Measurements from ENCODE around the gene MUC4. TPM values are rescaled to one million over a fixed set of nuclear protein-coding genes. Genes with fewer than 3 reads are reported as not detected.

MUC4 gene
- polyA plus RNA-seq, 1 donor from 2014 or later, result not detected

GRCh38 chr3:195828762-195829161, 17.0 kb upstream of the MUC4 start:
- Histone ChIP-seq H3K36me3 (ENCODE audit: insufficient read depth, low read length) (no peaks in the 10 kb centered on the region), H3K9me3 (ENCODE audit: low read length) (no peaks in the 10 kb centered on the region), H3K27me3 (ENCODE audit: insufficient read depth, low read depth, low read length) (no peaks in the 10 kb centered on the region), H3K4me2 (ENCODE audit: low read length) (no peak overlapping the region), H3F3A (ENCODE audit: insufficient read depth, low read length, poor library complexity, severe bottlenecking) (no peaks in the 10 kb centered on the region), H2AFZ (ENCODE audit: low read depth, low read length) (no peak overlapping the region), H3K27ac (ENCODE audit: low read length) (no peak overlapping the region), H3K9me2 (ENCODE audit: insufficient read depth, low read length) (no peaks in the 10 kb centered on the region), H3K4me3 (ENCODE audit: low read length) (no peak overlapping the region), H3K79me2 (replicated peaks; ENCODE audit: insufficient read depth, low read length) (no peaks in the 10 kb centered on the region), H3K9ac (ENCODE audit: low read length) (no peak overlapping the region), H4K20me1 (ENCODE audit: insufficient read depth) (no peaks in the 10 kb centered on the region)
- TF ChIP-seq POLR2AphosphoS5 (IDR thresholded peaks at IDR 0.05), result no peak
- no peak for TF ChIP-seq SMC3 (conservative IDR thresholded peaks at IDR 0.05; ENCODE audit: poor library complexity)
- no peak for TF ChIP-seq CTCF (IDR thresholded peaks at IDR 0.05; ENCODE audit: poor library complexity, severe bottlenecking)
- TF ChIP-seq EP300 (conservative IDR thresholded peaks at IDR 0.05; ENCODE audit: poor library complexity, severe bottlenecking), result no peak
- TF ChIP-seq EZH2 (IDR thresholded peaks at IDR 0.05; ENCODE audit: borderline replicate concordance, insufficient read depth, low read length, poor library complexity, severe bottlenecking), result no peak
- no peak for TF ChIP-seq RAD21 (conservative IDR thresholded peaks at IDR 0.05)
- no peak for TF ChIP-seq TAF1 (IDR thresholded peaks at IDR 0.05; ENCODE audit: low read depth)
- TF ChIP-seq REST (IDR thresholded peaks at IDR 0.05; ENCODE audit: borderline replicate concordance), result no peak
- no peak for TF ChIP-seq MXI1 (conservative IDR thresholded peaks at IDR 0.05; ENCODE audit: poor library complexity, severe bottlenecking)

- H2AFZ ChIP-seq (ENCODE audit: low read depth, low read length), result no peak overlapping the region
- no peaks in the 10 kb centered on the region for H3K9me3 ChIP-seq (ENCODE audit: low read length)
- H3K9ac ChIP-seq (ENCODE audit: low read length), result no peak overlapping the region
- no peaks in the 10 kb centered on the region for H3K27me3 ChIP-seq (ENCODE audit: insufficient read depth, low read depth, low read length)
- H3K4me2 ChIP-seq (ENCODE audit: low read length), result no peak overlapping the region
- H4K20me1 ChIP-seq (ENCODE audit: insufficient read depth), result no peaks in the 10 kb centered on the region
- no peaks in the 10 kb centered on the region for H3K36me3 ChIP-seq (ENCODE audit: insufficient read depth, low read length)
- H3K9me2 ChIP-seq (ENCODE audit: insufficient read depth, low read length), result no peaks in the 10 kb centered on the region
- H3K27ac ChIP-seq (ENCODE audit: low read length), result no peak overlapping the region
- H3F3A ChIP-seq (ENCODE audit: insufficient read depth, low read length, poor library complexity, severe bottlenecking), result no peaks in the 10 kb centered on the region
- TF ChIP-seq TAF1 (IDR thresholded peaks at IDR 0.05; ENCODE audit: low read depth) (no peak), RAD21 (conservative IDR thresholded peaks at IDR 0.05) (no peak)
- H3K79me2 ChIP-seq (replicated peaks; ENCODE audit: insufficient read depth, low read length), result no peaks in the 10 kb centered on the region
- no peak overlapping the region for H3K4me3 ChIP-seq (ENCODE audit: low read length)
Observed at GRCh38 chr3:195825857-195826804, 14.4 kb upstream of the MUC4 start.
